ENCODE results near the gene NSUN4.

Gene NSUN4

DNA sequence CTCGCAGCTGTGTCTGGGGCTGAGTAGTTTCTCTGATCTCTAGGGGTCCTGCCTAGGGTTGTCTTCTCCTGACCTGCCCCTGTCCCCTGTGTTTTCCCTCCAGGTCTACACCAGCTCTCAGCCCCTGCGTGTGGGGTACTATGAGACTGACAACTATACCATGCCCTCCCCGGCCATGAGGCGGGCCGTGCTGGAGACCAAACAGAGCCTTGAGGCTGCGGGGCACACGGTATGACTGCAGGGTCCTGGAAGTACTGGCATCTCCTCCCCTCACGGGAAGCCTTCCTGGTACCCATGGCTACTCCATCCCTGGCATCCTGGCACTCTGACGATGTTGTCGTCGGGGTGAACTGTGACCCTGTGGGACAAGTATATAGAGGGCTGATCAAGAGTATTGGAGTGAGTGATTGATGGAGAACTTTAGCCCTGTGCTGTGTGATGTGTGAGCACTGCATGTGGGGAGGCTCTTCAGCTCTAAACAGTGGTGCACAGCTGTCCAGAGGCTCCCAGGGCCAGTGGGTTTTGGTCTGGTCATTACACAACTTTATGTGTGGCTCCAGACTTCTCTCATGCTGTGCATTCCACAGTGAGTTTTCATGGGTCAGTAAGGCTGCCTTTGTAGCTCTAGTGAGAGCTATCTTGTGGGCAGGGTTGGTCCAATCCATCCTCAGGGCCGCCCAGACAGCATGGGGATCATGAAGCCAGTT is 67.9 kb downstream of the NSUN4 start:
- no peak for DNase-seq

- DNase-seq: no peak
Measured at GRCh38 chr1:46409063-46409372, 68.4 kb downstream of the NSUN4 start.

GRCh38 chr1:46410156-46411009 is 69.8 kb downstream of the NSUN4 start:
- no peak for DNase-seq

GRCh38 chr1:46411010-46411405 is 70.4 kb downstream of the NSUN4 start:
- DNase-seq: no peak

All from kidney glomerular epithelial cell (primary cell).